Activated naive CD8-positive, alpha-beta T cell treated with anti-CD3 and anti-CD28 coated beads, Interleukin-2, amount 50 U/mL, for 24 hours (primary cell): Measurements from ENCODE around the gene MICALL2.

ENCODE experiments used
- ATAC-seq: fragments of 150-1000 bp; cut with Tn5 transposase; one replicate; pipeline ENCODE4 v1.10.0; 2021
- DNase-seq: peaks from one replicate; pipeline ENCODE4 v3.0.0; 2021
- H3K27ac Mint-ChIP-seq: one replicate; pipeline ENCODE4 v1.8.0; 2021; ENCODE audit warnings: mild to moderate bottlenecking, mixed read lengths
- H3K27me3 Mint-ChIP-seq: one replicate; pipeline ENCODE4 v1.8.0; 2021; ENCODE audit warnings: mixed read lengths
- H3K36me3 Mint-ChIP-seq: one replicate; pipeline ENCODE4 v1.8.0; 2021; ENCODE audit warnings: low read depth, mixed read lengths
- H3K4me1 Mint-ChIP-seq: one replicate; pipeline ENCODE4 v1.8.0; 2021; ENCODE audit warnings: mixed read lengths
- H3K4me3 Mint-ChIP-seq: one replicate; pipeline ENCODE4 v1.8.0; 2021; ENCODE audit warnings: mild to moderate bottlenecking, moderate library complexity, mixed read lengths
- H3K9me3 Mint-ChIP-seq: one replicate; pipeline ENCODE4 v1.8.0; 2021; ENCODE audit warnings: mixed read lengths

MICALL2 gene

GRCh38 chr7:1387261-1387660, 72.0 kb downstream of the MICALL2 start:
- no peak for DNase-seq
- H3K4me3 Mint-ChIP-seq, result no peak overlapping the region
- H3K27ac Mint-ChIP-seq, result no peak overlapping the region
- H3K4me1 Mint-ChIP-seq, result no peaks in the 10 kb centered on the region
- H3K9me3 Mint-ChIP-seq, result peaks cover 5% of the 10 kb centered on the region
- no peak for ATAC-seq
- no peaks in the 10 kb centered on the region for H3K36me3 Mint-ChIP-seq
- peaks cover 24% of the 10 kb centered on the region for H3K27me3 Mint-ChIP-seq

GRCh38 chr7:1386623-1387220, 72.5 kb downstream of the MICALL2 start:
- DNase-seq (no peak), ATAC-seq (no peak)
- Mint-ChIP-seq H3K27me3 (peaks cover 24% of the 10 kb centered on the region), H3K36me3 (no peaks in the 10 kb centered on the region), H3K27ac (no peak overlapping the region), H3K9me3 (peaks cover 5% of the 10 kb centered on the region), H3K4me3 (no peak overlapping the region), H3K4me1 (no peaks in the 10 kb centered on the region)

DNA sequence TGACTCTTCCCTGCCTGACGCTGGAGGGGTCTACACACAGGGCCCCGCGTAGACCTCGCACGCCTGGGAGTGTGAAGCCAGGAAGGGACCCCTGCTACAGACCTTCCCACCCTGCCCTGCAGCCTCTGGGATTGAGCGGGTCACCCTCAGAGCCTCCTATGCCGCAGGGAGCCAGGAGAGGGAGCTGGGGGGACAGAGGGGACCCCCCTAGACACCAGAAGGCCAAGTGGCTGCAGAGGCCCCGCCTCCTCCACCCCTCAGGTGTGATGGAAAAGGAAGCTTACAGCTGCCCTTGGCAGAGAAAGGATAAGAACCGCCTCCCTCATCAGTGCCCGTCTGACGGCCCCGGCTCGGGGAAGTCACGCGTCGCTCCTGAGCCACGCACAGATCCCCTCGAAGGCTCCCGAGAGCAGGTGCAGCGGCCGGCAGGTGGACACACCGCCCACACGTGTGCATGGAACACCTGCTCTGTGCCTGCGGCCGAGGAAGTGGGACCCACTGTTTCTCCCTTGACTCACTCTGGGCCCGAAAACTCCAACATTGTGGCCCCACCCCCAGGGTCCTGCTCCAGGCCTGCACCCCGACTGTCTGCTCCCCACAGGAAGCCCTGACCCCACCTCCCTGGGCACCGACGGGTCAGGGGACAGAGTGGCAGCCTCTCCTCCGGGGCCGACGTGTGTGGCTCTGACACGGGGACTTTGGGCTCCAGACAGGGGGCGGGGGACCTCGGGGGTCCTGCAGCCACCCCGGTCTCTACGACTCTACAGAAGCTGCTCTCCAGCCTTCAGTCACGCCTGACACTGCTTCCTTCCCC, 73.3 kb downstream of the MICALL2 start:
- Mint-ChIP-seq H3K4me1 (no peaks in the 10 kb centered on the region), H3K9me3 (no peaks in the 10 kb centered on the region), H3K27ac (no peak overlapping the region), H3K36me3 (no peaks in the 10 kb centered on the region), H3K4me3 (no peak overlapping the region), H3K27me3 (peaks cover 20% of the 10 kb centered on the region)
- ATAC-seq, result no peak
- no peak for DNase-seq

DNA sequence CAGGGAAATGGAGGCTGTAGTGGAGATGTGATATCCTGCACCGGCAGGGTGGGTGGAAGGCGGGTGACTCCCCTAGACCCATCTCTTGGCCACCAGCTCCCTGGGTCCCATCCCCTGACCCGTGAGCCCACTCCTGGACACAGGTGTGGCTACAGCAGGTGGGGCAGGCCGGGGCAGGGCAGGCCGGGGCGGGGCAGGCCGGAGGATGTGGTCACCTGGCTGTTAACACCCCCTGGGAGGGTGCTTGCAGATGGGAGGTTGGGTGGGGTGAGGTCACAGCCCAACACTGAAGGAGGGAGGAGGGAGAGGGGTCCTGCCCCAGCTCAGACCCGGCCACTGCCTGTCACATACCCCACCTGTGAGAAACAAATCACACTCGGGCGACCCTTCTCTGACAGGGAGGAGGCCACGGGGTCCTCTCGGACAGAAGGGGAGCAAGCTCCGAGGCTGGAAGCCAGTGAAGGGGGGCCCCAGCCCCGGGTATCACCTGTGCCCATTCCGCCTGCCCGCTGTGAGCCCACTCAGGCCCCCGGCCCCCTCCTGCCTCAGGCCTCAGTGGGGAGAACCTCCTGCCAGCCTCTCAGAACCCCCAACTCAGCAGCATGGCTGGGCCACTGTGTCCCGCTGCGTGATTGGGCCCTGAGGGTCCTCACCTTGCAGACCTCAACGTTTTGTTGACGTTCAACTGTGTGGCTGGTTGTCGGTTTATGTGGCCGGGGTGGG, 74.0 kb downstream of the MICALL2 start:
- DNase-seq (no peak), ATAC-seq (no peak)
- Mint-ChIP-seq H3K4me1 (no peaks in the 10 kb centered on the region), H3K27me3 (peaks cover 16% of the 10 kb centered on the region), H3K9me3 (no peaks in the 10 kb centered on the region), H3K36me3 (no peaks in the 10 kb centered on the region), H3K27ac (no peak overlapping the region), H3K4me3 (no peak overlapping the region)
